NCI-H1092 (cell line): ENCODE data around the gene EIF6.

Source experiments
- DNase-seq: peaks from one replicate; lab custom pipeline; 2025; lab: John Stamatoyannopoulos, UW

Gene EIF6

GRCh38 chr20:35293303-35294292 is 9.0 kb upstream of the EIF6 start:
- DNase-seq, result no peak

DNA sequence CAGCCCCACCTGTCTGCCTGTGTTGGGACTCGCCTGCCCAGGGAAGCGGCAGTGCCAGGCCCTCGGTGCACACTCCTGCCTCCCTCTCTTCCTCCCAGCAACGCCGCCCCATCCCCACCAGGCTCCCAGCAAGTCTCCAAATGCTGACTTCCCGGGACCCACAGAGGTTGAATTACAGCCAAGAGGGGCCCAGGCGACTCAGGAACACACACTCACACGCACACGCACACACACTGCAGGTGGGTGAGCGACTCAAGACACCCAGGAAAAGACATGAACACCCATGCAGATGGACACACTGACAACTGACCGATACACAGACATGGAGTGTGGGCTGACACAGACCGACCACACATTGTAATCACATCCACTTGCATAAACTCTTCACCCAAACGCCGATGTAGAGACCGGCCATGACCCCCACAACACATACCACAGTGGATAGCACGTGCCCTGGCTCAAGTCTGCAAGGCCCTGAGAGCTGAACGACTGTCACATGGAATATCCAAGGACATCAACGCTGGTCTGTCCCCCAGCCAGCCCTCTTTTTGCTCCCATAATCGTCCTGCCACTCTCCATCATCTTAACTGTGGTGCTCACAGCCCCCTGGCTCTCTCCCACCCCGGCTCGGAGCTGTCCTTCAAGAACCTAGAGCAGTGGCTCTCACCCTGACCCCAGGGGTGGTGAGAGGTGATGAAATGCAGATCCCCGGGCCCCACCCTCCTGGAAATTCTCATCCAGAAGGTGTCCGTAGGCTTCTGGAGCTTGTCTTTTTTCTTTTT is 8.1 kb upstream of the EIF6 start:
- no peak for DNase-seq

DNA sequence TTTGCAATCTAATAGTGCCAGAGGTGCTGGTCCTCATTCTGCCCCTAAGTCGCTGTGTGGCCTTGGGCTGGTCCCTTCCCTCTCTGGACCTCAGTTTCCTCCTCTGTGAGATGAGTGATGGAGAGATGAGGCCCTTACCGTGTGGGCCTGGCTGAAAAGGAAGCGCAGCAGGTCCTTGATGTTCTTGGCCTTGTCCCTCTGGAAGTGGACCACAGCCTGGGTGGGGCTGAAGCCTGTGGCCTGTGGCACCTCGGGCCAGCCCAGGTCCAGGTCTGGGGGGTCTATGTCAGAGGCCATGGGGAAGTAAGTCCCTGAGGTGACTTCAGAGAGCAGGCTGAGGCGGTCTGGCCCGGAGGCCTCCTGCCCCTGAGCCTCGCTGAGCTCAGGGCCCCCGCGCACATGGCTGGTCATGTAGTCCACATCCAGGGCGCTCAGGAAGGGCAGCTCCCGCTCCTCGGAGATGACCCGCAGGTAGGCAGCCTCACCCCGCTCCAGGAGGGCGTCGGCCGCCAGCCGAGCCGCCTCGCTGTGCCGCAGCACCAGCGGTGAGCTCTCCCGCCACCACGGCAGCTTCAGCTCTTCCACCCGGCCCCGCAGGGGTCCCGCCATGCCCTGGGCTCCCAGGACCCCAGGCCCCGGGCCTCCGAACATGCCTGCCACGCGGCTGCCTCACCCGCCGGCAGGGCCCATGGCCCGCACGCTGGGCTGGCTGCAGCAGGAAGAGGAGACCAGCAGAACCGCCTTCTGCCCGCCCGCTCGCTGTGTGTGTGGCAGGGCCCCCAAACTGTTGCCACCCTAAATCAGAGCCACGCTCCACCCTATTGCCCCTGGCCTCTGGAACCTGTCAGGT is 7.3 kb upstream of the EIF6 start, which contains the start of gene FAM83C:
Gene FAM83C, minus strand, starts transcription at position 772 of the 850 bp plus-strand sequence. Its CDS starts 121 bp downstream, at position 651.
- no peak for DNase-seq

GRCh38 chr20:35290887-35291417 is 6.4 kb upstream of the EIF6 start:
- no peak for DNase-seq

GRCh38 chr20:35290186-35290886 is 5.8 kb upstream of the EIF6 start:
- DNase-seq, result no peak

DNA sequence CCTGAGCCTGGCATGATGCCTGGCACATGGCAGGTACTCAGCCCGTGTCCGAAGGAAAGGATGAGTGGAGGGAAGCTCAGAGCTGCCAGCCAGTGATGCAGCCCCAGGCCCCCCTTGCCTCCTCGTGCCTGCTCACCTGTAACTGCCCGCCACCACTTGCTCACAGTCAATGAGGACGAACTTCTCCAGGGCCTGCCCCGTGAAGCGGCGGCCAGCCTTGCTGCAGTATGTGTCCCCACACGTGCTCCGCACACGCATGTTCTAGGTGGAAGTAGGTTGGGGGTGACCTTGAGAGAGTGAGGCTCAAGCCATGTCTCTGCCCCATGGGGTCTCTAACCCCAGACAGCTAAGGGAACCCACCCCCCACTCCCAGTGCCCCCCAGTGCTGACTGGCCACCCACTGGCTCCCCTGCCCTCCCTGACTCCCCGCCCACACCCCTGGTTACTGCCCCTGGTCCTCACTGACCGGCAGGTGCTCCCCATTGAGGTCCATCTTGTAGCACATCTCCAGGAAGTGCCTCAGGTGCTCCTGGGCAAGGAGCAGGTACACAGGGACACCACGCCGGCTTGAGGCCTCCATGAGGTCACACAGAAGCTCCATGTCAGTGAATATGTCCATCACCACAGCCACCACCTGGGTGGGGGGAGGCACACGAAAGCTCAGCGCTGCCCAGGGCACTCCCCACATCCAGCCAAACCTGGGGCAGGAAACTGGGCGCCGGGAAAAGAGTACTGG is 3.9 kb upstream of the EIF6 start:
- DNase-seq, result no peak

GRCh38 chr20:35287509-35288324 is 3.1 kb upstream of the EIF6 start:
- no peak for DNase-seq

DNA sequence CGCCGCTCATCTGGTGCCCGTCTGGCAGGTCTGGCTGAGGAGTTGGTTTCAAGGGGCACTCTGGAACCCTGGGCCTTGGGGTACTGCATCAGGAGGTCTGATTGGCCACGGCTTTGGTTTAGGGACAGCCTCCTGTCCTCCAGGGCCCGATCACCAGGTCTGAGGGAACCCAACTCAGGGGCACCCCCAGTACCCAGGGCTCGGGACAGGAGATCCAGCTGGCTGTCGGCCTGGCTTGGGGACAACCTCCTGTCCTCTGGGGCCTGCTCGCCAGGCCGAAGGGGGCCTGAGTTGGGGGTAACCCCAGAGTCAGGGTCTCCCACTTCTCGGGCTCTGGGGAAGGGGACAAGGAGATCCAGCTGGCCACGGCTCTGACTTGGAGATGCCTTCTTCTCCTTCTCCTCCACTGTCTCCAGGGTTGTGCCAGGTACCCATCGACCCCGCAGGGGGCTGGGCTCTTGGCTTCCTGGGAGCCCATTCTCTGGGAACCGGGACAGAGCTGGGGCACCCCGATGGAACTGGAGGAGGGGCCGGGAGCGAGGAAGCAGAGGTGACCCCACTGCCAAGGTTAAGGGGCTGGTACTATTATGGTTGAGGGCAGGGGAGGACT is 2.4 kb upstream of the EIF6 start:
- no peak for DNase-seq

GRCh38 chr20:35286077-35286898 is 1.7 kb upstream of the EIF6 start:
- DNase-seq, result no peak

GRCh38 chr20:35285806-35286076 is 1.2 kb upstream of the EIF6 start:
- DNase-seq, result no peak

DNA sequence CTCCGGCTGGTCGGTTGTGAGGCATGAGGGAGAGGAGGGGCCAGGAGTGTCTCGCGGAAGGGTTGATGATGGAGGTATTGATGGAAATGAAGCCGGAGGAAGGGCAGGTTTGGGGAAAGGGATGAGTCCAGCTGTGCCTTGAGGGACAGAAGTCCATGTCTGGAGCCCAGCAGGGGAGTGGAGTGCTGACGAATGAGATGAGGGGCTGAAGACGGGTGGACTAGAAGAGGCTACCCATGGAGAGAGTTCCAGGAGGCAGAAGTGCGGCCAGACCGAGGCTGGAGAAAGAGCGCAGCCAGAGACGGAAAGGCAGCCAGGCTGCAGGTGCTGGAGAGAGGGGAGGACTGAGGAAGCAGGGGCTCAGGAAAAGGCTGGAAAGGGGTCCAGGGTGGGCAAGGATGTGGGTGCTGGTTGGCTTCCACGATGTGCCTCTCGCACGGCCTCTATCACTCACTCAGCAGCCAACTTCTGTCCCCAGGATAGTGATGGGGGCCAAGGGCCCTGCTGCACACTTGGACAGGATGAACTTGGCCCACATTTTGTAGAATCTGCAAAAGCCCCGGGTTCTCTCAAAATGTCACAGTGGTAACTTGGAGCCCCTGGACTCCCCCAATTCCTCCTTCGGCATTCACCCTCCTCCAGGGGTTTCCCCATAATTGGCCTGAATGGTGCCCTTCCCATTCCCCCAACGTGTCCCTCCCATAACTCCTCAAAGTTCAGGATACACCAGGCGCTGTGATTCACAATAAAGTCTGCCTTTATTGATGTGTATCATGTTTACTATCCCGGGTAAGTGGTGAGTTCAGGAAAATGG is 627 bp upstream of the EIF6 start:
- no peak for DNase-seq

DNA sequence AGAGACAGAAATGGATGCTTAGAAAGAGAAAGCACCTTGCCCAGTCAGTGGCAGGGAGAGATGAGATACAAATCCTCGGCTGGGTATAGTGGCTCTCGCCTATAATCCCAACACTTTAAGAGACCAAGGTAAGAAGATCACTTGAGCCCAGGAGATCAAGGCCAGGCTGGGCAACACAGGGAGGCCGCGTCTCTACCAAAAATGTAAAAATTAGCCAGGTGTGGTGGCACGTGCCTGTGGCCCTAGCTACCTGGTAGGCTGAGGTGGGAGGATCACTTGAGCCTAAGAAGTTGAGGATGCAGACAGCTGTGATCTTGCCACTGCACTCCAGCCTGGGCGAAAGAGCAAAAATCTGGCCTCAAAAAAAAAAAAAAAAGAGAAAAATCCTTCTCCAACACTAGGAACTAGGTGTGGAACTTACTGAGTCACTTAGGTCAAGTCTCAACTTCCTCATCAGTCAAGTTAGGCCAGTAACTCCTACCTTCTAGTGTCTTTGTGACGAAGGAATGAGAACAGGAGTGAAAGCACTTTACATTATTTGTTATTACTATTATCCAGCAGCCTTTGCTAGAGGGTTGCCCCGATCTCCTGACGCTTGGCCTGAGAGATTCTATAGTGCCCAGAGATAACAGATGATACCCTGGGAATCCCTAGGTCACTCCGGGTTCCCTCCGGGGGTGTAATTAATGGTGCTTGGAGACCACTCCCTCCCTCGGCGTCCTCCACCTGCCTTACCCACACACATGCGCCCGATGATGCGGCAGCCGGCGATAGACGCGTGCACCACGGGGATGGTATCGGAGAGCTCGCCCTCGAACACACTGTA is 918 bp downstream of the EIF6 start:
- DNase-seq, result no peak

GRCh38 chr20:35281506-35282101 is 3.0 kb downstream of the EIF6 start:
- DNase-seq, result no peak

- no peak for DNase-seq
Observed at GRCh38 chr20:35280523-35280922, 4.0 kb downstream of the EIF6 start.

GRCh38 chr20:35279533-35280174 is 4.9 kb downstream of the EIF6 start:
- no peak for DNase-seq

DNA sequence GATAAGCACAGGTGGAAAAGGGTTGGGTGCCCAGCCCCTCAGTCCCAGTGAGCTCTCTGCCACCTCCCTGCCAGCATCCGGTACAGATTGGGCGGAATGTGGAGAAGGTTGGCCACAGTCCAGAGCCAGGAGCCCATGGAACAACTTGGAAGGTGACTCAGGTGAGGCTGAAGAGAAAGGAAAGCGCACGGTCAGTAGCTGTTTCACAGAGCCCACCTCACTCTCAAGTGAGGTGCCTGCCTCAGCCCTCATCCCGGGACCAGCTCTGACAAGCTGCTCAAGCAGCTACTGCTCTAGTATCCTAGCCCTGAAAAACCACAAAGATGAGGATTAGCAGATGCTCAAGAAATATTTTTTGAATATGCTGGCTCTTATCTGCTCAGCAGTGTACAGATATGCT is 5.5 kb downstream of the EIF6 start:
- no peak for DNase-seq
